Measurements from ENCODE around the gene MED25. TPM values are rescaled to one million over a fixed set of nuclear protein-coding genes. Genes with fewer than 3 reads are reported as not detected.

MED25 gene
- total RNA-seq, 4 donors from 2014 or later, result 14.4 to 32.2 (median 19.6) TPM

GRCh38 chr19:49848938-49849337 lies 30.8 kb downstream of the MED25 start:
- no peak for ATAC-seq (ENCODE audit: low FRiP score)
- TF ChIP-seq, protein P1, sequence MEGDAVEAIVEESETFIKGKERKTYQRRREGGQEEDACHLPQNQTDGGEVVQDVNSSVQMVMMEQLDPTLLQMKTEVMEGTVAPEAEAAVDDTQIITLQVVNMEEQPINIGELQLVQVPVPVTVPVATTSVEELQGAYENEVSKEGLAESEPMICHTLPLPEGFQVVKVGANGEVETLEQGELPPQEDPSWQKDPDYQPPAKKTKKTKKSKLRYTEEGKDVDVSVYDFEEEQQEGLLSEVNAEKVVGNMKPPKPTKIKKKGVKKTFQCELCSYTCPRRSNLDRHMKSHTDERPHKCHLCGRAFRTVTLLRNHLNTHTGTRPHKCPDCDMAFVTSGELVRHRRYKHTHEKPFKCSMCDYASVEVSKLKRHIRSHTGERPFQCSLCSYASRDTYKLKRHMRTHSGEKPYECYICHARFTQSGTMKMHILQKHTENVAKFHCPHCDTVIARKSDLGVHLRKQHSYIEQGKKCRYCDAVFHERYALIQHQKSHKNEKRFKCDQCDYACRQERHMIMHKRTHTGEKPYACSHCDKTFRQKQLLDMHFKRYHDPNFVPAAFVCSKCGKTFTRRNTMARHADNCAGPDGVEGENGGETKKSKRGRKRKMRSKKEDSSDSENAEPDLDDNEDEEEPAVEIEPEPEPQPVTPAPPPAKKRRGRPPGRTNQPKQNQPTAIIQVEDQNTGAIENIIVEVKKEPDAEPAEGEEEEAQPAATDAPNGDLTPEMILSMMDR (IDR thresholded peaks at IDR 0.05), result no peak

DNA sequence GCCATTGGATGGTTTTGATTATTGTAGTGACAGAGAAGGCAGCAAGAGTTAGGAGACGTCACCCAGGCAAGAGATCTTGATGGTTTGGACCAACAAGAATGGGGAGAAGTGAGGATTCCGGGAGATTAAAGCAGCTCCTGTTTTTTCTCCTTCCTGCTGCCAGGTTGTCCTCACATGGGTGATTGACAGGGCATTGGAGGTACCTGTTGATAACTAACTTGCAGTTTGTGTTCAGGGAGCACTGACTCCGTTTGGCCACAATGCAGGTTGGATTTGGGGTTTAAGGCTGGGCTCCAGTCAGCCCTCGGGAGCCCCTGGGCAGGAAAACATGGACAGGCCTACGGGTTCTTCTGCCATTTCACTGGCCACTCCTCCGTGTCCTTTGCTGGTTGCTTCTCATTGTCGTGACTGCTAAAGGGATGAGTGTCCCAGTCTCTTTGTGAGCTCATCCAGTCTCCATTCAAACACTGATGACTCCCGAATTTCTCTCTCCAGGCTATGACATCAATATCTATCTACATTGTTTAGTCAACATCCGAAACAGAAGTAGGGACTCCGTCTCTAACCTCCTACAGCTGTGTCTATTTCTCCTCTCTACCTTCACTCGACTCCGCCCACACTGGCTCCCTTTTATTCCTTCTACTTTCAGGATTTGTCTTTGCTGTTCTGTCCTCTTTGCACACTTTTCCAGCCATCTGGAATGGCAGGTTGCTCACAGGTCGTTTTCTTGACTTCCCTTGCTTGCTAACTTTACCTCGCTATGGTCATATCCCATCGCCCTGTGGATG lies 31.5 kb downstream of the MED25 start:
- ATAC-seq (ENCODE audit: low FRiP score), result no peak
- TF ChIP-seq, protein P1 (IDR thresholded peaks at IDR 0.05), result no peak
- no peak for DNase-seq (ENCODE audit: low spot score)

More at GRCh38 chr19:49848938-49849337, 30.8 kb downstream of the MED25 start:
- DNase-seq (ENCODE audit: low spot score), result no peak

DNA sequence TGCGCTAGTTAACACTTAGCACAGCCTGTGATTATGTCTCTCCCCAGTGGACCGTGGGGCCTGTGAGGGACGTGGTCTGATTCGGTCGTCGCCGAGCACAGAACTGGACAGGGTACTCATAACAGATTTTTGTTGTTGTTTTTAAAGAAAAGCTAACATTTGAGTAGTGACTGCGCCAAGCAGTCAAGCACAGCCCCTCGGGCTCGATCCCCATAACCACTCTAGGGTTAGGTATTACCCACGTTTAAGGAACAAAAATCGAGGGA lies 32.1 kb downstream of the MED25 start:
- ATAC-seq (ENCODE audit: low FRiP score) (peak; percentile 4), DNase-seq (ENCODE audit: low spot score) (no peak)
- TF ChIP-seq, protein P1 (IDR thresholded peaks at IDR 0.05), result no peak

DNA sequence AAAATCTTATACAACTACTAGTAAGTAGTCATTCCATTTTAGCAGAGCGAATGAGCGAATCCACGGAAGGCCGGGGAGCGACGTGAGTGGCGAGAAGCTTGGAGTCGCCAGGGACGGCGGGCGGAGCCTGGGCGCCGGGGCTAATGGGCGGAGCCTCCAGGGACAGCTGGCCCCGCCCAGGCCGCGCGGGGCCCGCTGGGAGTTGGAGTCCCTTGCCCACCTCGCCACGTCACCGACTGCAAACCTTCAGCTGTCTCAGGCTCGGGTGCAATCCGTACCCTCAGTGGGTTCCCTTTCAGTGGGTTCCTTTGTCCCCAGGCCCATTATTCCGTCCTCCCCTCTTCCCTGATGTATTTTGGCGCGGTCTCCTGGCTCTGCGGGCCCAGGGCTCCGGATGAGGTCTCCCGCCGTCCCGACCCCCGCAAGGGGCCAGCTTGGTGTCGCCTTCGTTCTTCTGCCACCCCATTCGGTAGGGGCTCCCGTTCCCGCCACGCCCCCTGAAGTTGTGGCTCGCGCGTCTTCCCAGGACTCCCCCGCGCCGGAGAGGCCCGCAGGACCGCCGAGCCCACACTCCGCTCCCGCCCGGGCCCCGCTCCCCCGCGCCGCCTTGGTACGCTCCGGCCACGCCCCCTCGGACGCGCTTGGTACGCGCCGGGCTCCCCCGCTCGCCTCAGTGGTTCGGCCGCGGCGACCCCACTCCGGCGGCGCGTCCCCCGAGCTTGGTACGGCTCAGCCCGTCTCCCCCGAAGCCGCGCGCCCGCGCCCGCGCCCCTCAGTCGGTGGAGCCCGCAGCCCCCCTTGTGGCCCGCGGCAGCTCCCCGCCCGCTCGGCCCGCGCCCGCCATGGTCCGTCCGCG lies 32.6 kb downstream of the MED25 start, which contains the start of gene PTOV1:
Gene PTOV1 (plus strand): TSS at position 673 of the 856 bp plus-strand sequence.
- TF ChIP-seq, protein P1 (IDR thresholded peaks at IDR 0.05), result no peak
- DNase-seq (ENCODE audit: low spot score) (peak; percentile 79), ATAC-seq (ENCODE audit: low FRiP score) (peak; percentile 91)

GRCh38 chr19:49851456-49852259 lies 33.6 kb downstream of the MED25 start:
- DNase-seq (ENCODE audit: low spot score) (no peak), ATAC-seq (ENCODE audit: low FRiP score) (peak; percentile 6)
- TF ChIP-seq, protein P1 (IDR thresholded peaks at IDR 0.05), result no peak

DNA sequence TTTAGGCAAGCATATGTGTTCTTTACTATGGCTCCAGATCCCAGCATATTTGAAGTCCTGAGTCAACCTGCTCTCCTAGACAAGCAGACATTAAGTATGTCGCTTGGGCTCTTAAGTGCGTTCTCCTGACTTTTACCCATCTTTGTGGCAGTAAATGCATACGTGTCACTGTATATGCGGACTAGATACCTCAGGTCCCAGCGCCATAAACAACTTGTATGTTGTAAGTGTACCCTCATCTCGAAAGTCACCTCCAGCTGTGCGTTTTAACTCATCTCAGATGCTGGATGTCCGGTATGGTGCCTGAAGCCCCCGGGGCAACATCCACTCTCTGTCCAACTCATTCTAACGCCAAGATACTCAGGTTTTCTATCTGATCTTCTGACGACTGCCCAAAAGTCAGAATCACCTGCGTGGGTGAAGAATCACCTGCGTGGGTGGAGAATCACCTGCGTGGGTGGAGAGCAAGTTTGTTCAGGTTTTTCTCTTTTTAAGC lies 34.6 kb downstream of the MED25 start:
- ATAC-seq (ENCODE audit: low FRiP score) (no peak), DNase-seq (ENCODE audit: low spot score) (no peak)
- TF ChIP-seq, protein P1 (IDR thresholded peaks at IDR 0.05), result no peak

Data from omental fat pad (tissue), 4 donors.